ENCODE data around the gene ZNF229. TPM values are rescaled to one million over a fixed set of nuclear protein-coding genes. Genes with fewer than 3 reads are reported as not detected.

ZNF229 gene
- polyA plus RNA-seq, 1 donor from 2014 or later = 3.8 TPM

DNA sequence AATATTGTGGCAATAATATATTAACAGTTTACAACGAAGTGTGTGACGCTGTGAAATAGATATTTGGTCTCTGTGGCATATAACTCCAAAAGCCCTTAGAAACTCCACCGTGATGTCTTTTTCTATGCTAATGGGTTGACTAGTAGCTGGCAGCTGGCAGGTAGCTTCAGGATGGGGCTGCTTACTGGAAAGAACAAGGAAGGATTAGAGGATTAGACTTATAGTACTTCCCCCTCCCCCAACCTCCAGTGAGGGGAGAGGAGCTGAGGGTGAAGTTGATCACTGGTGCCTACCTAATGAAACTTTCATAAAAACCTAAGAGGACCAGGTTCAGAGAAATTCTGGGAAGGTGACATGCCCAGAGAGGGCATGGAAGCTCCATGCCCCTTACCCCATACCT is 9.8 kb downstream of the ZNF229 start:
- no peak overlapping the region for H3K4me2 ChIP-seq (ENCODE audit: low read length)
- no peak overlapping the region for H3K9ac ChIP-seq (ENCODE audit: low read length)
- H3K9me3 ChIP-seq (ENCODE audit: low read length) = peaks cover 4% of the 10 kb centered on the region
- no peaks in the 10 kb centered on the region for H3K79me2 ChIP-seq (replicated peaks; ENCODE audit: insufficient read depth, low read length)
- no peak overlapping the region for H2AFZ ChIP-seq (ENCODE audit: low read depth, low read length)
- H3K27me3 ChIP-seq (ENCODE audit: insufficient read depth, low read depth, low read length) = no peaks in the 10 kb centered on the region
- no peak overlapping the region for H3K4me3 ChIP-seq (ENCODE audit: low read length)
- no peaks in the 10 kb centered on the region for H3K36me3 ChIP-seq (ENCODE audit: insufficient read depth, low read length)
- no peak overlapping the region for H3K27ac ChIP-seq (ENCODE audit: low read length)
- no peaks in the 10 kb centered on the region for H3K9me2 ChIP-seq (ENCODE audit: insufficient read depth, low read length)
- TF ChIP-seq EZH2 (IDR thresholded peaks at IDR 0.05; ENCODE audit: borderline replicate concordance, insufficient read depth, low read length, poor library complexity, severe bottlenecking) = no peak
- TF ChIP-seq CTCF (IDR thresholded peaks at IDR 0.05; ENCODE audit: poor library complexity, severe bottlenecking) = no peak
- TF ChIP-seq, protein P1, sequence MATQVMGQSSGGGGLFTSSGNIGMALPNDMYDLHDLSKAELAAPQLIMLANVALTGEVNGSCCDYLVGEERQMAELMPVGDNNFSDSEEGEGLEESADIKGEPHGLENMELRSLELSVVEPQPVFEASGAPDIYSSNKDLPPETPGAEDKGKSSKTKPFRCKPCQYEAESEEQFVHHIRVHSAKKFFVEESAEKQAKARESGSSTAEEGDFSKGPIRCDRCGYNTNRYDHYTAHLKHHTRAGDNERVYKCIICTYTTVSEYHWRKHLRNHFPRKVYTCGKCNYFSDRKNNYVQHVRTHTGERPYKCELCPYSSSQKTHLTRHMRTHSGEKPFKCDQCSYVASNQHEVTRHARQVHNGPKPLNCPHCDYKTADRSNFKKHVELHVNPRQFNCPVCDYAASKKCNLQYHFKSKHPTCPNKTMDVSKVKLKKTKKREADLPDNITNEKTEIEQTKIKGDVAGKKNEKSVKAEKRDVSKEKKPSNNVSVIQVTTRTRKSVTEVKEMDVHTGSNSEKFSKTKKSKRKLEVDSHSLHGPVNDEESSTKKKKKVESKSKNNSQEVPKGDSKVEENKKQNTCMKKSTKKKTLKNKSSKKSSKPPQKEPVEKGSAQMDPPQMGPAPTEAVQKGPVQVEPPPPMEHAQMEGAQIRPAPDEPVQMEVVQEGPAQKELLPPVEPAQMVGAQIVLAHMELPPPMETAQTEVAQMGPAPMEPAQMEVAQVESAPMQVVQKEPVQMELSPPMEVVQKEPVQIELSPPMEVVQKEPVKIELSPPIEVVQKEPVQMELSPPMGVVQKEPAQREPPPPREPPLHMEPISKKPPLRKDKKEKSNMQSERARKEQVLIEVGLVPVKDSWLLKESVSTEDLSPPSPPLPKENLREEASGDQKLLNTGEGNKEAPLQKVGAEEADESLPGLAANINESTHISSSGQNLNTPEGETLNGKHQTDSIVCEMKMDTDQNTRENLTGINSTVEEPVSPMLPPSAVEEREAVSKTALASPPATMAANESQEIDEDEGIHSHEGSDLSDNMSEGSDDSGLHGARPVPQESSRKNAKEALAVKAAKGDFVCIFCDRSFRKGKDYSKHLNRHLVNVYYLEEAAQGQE (IDR thresholded peaks at IDR 0.05; ENCODE audit: borderline replicate concordance) = no peak
- no peak for TF ChIP-seq TAF1 (IDR thresholded peaks at IDR 0.05; ENCODE audit: low read depth)
- TF ChIP-seq SMC3 (conservative IDR thresholded peaks at IDR 0.05; ENCODE audit: poor library complexity) = no peak
- TF ChIP-seq EP300 (conservative IDR thresholded peaks at IDR 0.05; ENCODE audit: poor library complexity, severe bottlenecking) = no peak
- TF ChIP-seq RAD21 (conservative IDR thresholded peaks at IDR 0.05) = no peak
- TF ChIP-seq POLR2AphosphoS5 (IDR thresholded peaks at IDR 0.05) = no peak
- TF ChIP-seq MXI1 (conservative IDR thresholded peaks at IDR 0.05; ENCODE audit: poor library complexity, severe bottlenecking) = no peak
- no peaks in the 10 kb centered on the region for H3F3A ChIP-seq (ENCODE audit: insufficient read depth, low read length, poor library complexity, severe bottlenecking)
- no peaks in the 10 kb centered on the region for H4K20me1 ChIP-seq (ENCODE audit: insufficient read depth)

- Histone ChIP-seq H3K79me2 (replicated peaks; ENCODE audit: insufficient read depth, low read length) (no peaks in the 10 kb centered on the region), H3K9me3 (ENCODE audit: low read length) (peaks cover 8% of the 10 kb centered on the region), H3K4me3 (ENCODE audit: low read length) (no peak overlapping the region), H3K9me2 (ENCODE audit: insufficient read depth, low read length) (no peaks in the 10 kb centered on the region), H3K9ac (ENCODE audit: low read length) (no peak overlapping the region), H3K4me2 (ENCODE audit: low read length) (no peak overlapping the region), H2AFZ (ENCODE audit: low read depth, low read length) (no peak overlapping the region), H3F3A (ENCODE audit: insufficient read depth, low read length, poor library complexity, severe bottlenecking) (no peaks in the 10 kb centered on the region), H3K27ac (ENCODE audit: low read length) (no peak overlapping the region), H4K20me1 (ENCODE audit: insufficient read depth) (no peaks in the 10 kb centered on the region), H3K27me3 (ENCODE audit: insufficient read depth, low read depth, low read length) (no peaks in the 10 kb centered on the region), H3K36me3 (ENCODE audit: insufficient read depth, low read length) (no peaks in the 10 kb centered on the region)
- TF ChIP-seq EZH2 (IDR thresholded peaks at IDR 0.05; ENCODE audit: borderline replicate concordance, insufficient read depth, low read length, poor library complexity, severe bottlenecking) (no peak), POLR2AphosphoS5 (IDR thresholded peaks at IDR 0.05) (no peak), SMC3 (conservative IDR thresholded peaks at IDR 0.05; ENCODE audit: poor library complexity) (no peak), EP300 (conservative IDR thresholded peaks at IDR 0.05; ENCODE audit: poor library complexity, severe bottlenecking) (no peak), TAF1 (IDR thresholded peaks at IDR 0.05; ENCODE audit: low read depth) (no peak), RAD21 (conservative IDR thresholded peaks at IDR 0.05) (no peak), MXI1 (conservative IDR thresholded peaks at IDR 0.05; ENCODE audit: poor library complexity, severe bottlenecking) (no peak), CTCF (IDR thresholded peaks at IDR 0.05; ENCODE audit: poor library complexity, severe bottlenecking) (no peak)
- TF ChIP-seq, protein P1 (IDR thresholded peaks at IDR 0.05; ENCODE audit: borderline replicate concordance) = no peak
Measured at GRCh38 chr19:44435441-44435840, 12.8 kb downstream of the ZNF229 start.

Measured in neural cell (in vitro differentiated cells).